HepG2 (cell line): Measurements from ENCODE around the gene SNX27. TPM values are rescaled to one million over a fixed set of nuclear protein-coding genes. Genes with fewer than 3 reads are reported as not detected.
A peak's percentile ranks its signal among the peaks of the same experiment; 100 is the strongest.

Experiments used
- ATF7-NPFF ChIP-seq: sonication (generic); formaldehyde crosslinking; IDR thresholded peaks from 2 replicates; pipeline ENCODE4 v1.8.1; 2023; ENCODE audit warnings: mild to moderate bottlenecking, low read depth, missing genetic modification reagents, moderate library complexity
- CENPT ChIP-seq: sonication (generic); formaldehyde crosslinking; IDR thresholded peaks from 2 replicates; pipeline ENCODE4 v1.8.0; 2022; ENCODE audit warnings: low read depth, mild to moderate bottlenecking, moderate library complexity, missing genetic modification reagents
- DMAP1 ChIP-seq: IDR thresholded peaks from 2 replicates; pipeline ENCODE4 v1.6.1; 2016
- ELF1 ChIP-seq: sonication (generic); formaldehyde crosslinking; IDR thresholded peaks from 2 replicates; pipeline ENCODE4 v1.4.0; 2020; ENCODE audit warnings: missing genetic modification reagents
- GMEB1 ChIP-seq: sonication (generic); formaldehyde crosslinking; IDR thresholded peaks from 2 replicates; pipeline ENCODE4 v1.5.1; 2020; ENCODE audit warnings: missing genetic modification reagents, mild to moderate bottlenecking, borderline replicate concordance
- GTF2F1 ChIP-seq: fragments of 150-350 bp; IDR thresholded peaks from 2 replicates; pipeline ENCODE4 v1.6.1; 2014; ENCODE audit warnings: low read length
- HMG20A ChIP-seq: IDR thresholded peaks from 2 replicates; pipeline ENCODE4 v1.6.1; 2016; ENCODE audit warnings: borderline replicate concordance
- REST ChIP-seq, 2 experiments: IDR thresholded peaks; 2 replicates each; pipeline ENCODE4 v1.6.1; 2011 to 2012; ENCODE audit warnings: low read length in 2 of 2, borderline replicate concordance in 1 of 2, low read depth in 1 of 2, mild to moderate bottlenecking in 1 of 2, moderate library complexity in 1 of 2
- TP53 ChIP-seq: sonication (generic); formaldehyde crosslinking; conservative IDR thresholded peaks from 2 replicates; pipeline ENCODE4 v1.4.0; 2020; ENCODE audit warnings: missing genetic modification reagents
- YY1 ChIP-seq: IDR thresholded peaks from 2 replicates; pipeline ENCODE4 v1.6.1; 2011; ENCODE audit warnings: low read length, low read depth, moderate library complexity, mild to moderate bottlenecking; ENCODE audit not compliant: insufficient read depth, insufficient replicate concordance
- ZNF646 ChIP-seq: sonication (generic); formaldehyde crosslinking; IDR thresholded peaks from 2 replicates; pipeline ENCODE4 v1.9.0; 2021; ENCODE audit warnings: mild to moderate bottlenecking, missing genetic modification reagents
- ZNF772 ChIP-seq: sonication (generic); formaldehyde crosslinking; IDR thresholded peaks from 2 replicates; pipeline ENCODE4 v1.5.0; 2020; ENCODE audit warnings: mild to moderate bottlenecking, missing genetic modification reagents
- polyA plus RNA-seq, 8 experiments: library from polyadenylated mRNA; depleted of rRNA in 3 of 8; stranded (reverse) in 7 of 8; unstranded in 1 of 8; fragments of >200 nt; fragmentation: Illumina TruSeq in 4 of 8; extraction: Trizol in 4 of 8; gene quantifications; 2 replicates each; pipeline versions ENCODE4 v1.2.1 to v1.2.3, GENCODE V29; 2011 to 2016; ENCODE audit warnings: low read depth in 4 of 8, missing spikeins in 1 of 8, mixed read lengths in 1 of 8; ENCODE audit not compliant: insufficient read depth in 1 of 8
- total RNA-seq, 5 experiments: library from RNA; depleted of rRNA; stranded (reverse); fragments of >200 nt; fragmentation: Illumina TruSeq; extraction: Trizol; gene quantifications; 2 replicates each; pipeline ENCODE4 v1.2.3, GENCODE V29; 2016; ENCODE audit warnings: low read depth in 1 of 5
- TF ChIP-seq, protein P1 (sequence below): sonication (generic); formaldehyde crosslinking; IDR thresholded peaks from 2 replicates; pipeline ENCODE4 v1.4.0; 2020; ENCODE audit warnings: low read depth, missing genetic modification reagents

SNX27 gene
- total and polyA plus RNA-seq, 2 of the 13 experiments (the other 11 are each of a cell fraction or from before 2014, with no cell fraction given) = 14.4 to 17.8 TPM

DNA sequence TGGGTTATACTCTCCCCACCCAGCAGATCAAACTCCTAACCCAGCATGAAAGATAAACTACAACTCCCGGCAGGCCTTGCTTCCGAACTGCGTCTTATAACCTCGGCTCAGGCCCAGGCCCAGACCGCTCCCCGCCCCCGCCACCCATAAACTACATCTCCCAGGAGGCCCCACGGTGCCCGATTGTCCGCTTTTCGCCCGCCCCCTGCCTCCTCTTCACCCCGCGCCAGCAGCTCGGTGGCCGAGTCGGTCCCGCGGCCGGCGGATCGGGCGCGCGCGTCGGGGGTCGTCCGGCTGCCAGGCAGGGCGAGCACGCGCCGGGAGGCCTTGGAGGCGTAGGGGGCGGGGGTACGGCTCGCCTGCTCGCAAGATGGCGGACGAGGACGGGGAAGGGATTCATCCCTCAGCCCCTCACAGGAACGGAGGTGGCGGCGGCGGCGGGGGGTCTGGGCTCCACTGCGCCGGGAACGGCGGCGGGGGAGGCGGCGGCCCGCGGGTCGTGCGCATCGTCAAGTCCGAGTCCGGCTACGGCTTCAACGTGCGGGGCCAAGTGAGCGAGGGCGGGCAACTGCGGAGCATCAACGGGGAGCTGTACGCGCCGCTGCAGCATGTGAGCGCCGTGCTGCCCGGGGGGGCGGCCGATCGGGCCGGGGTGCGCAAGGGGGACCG lies at the start of gene SNX27 (continued):
- TF ChIP-seq REST (IDR thresholded peaks at IDR 0.05; ENCODE audit: borderline replicate concordance in 1 of 2, low read depth in 1 of 2, low read length in 2 of 2) = no peak
- TF ChIP-seq ELF1 (CRISPR knock-in tag) = peak; percentile 58; the same call in 1 of the 2 replicates
- TF ChIP-seq ZNF646 (CRISPR knock-in tag) = no peak
- TF ChIP-seq ATF7-NPFF (CRISPR knock-in tag) = peak; percentile 79
- TF ChIP-seq TP53 = no peak
- no peak for TF ChIP-seq HMG20A (CRISPR knock-in tag)
- no peak for TF ChIP-seq GTF2F1
- peak; percentile 76 for TF ChIP-seq GMEB1 (CRISPR knock-in tag)
- peak; percentile 76; the same call in 1 of the 2 replicates for TF ChIP-seq CENPT (CRISPR knock-in tag)
- TF ChIP-seq, protein P1, sequence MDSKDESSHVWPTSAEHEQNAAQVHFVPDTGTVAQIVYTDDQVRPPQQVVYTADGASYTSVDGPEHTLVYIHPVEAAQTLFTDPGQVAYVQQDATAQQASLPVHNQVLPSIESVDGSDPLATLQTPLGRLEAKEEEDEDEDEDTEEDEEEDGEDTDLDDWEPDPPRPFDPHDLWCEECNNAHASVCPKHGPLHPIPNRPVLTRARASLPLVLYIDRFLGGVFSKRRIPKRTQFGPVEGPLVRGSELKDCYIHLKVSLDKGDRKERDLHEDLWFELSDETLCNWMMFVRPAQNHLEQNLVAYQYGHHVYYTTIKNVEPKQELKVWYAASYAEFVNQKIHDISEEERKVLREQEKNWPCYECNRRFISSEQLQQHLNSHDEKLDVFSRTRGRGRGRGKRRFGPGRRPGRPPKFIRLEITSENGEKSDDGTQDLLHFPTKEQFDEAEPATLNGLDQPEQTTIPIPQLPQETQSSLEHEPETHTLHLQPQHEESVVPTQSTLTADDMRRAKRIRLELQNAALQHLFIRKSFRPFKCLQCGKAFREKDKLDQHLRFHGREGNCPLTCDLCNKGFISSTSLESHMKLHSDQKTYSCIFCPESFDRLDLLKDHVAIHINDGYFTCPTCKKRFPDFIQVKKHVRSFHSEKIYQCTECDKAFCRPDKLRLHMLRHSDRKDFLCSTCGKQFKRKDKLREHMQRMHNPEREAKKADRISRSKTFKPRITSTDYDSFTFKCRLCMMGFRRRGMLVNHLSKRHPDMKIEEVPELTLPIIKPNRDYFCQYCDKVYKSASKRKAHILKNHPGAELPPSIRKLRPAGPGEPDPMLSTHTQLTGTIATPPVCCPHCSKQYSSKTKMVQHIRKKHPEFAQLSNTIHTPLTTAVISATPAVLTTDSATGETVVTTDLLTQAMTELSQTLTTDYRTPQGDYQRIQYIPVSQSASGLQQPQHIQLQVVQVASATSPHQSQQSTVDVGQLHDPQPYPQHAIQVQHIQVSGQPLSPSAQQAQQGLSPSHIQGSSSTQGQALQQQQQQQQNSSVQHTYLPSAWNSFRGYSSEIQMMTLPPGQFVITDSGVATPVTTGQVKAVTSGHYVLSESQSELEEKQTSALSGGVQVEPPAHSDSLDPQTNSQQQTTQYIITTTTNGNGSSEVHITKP (CRISPR knock-in tag) = 0 out of 2 replicates have a peak, but pooled peaks have one; percentile 33
- no peak; the same call in 1 of the 2 replicates for TF ChIP-seq ZNF772
- TF ChIP-seq YY1 = peak; percentile 92
- 0 out of 2 replicates have a peak, but pooled peaks have one; percentile 48 for TF ChIP-seq DMAP1
